Parathyroid adenoma (tissue), 2 donors: ENCODE measurements around the gene LRRC51.
A peak's percentile ranks its signal among the peaks of the same experiment; 100 is the strongest.

ENCODE experiments used
- H2AFZ ChIP-seq: fragments of 300-600 bp; sonication (generic); one replicate; pipeline ENCODE4 v1.7.0; 2017; ENCODE audit warnings: antibody characterized with exemption, mild to moderate bottlenecking
- H3K27ac ChIP-seq: fragments of 300-600 bp; sonication (generic); one replicate; pipeline ENCODE4 v1.7.0; 2017
- H3K27me3 ChIP-seq: fragments of 300-600 bp; sonication (generic); one replicate; pipeline ENCODE4 v1.7.0; 2017; ENCODE audit warnings: low read length; ENCODE audit not compliant: control insufficient read depth, insufficient read depth
- H3K36me3 ChIP-seq: fragments of 300-600 bp; sonication (generic); one replicate; pipeline ENCODE4 v1.7.0; 2017; ENCODE audit warnings: low read length; ENCODE audit not compliant: control insufficient read depth, insufficient read depth
- H3K4me1 ChIP-seq: fragments of 300-600 bp; sonication (generic); one replicate; pipeline ENCODE4 v1.7.0; 2017; ENCODE audit warnings: control low read depth
- H3K4me2 ChIP-seq: fragments of 300-600 bp; sonication (generic); one replicate; pipeline ENCODE4 v1.7.0; 2017; ENCODE audit warnings: low read length
- H3K4me3 ChIP-seq: fragments of 300-600 bp; sonication (generic); one replicate; pipeline ENCODE4 v1.7.0; 2017; ENCODE audit warnings: low read depth, low read length
- H3K79me2 ChIP-seq: fragments of 300-600 bp; sonication (generic); one replicate; pipeline ENCODE4 v1.7.0; 2017; ENCODE audit warnings: control low read depth
- H3K9ac ChIP-seq: fragments of 300-600 bp; sonication (generic); one replicate; pipeline ENCODE4 v1.7.0; 2017; ENCODE audit warnings: mild to moderate bottlenecking
- H3K9me3 ChIP-seq: fragments of 300-600 bp; sonication (generic); one replicate; pipeline ENCODE4 v1.7.0; 2017; ENCODE audit warnings: low read length; ENCODE audit not compliant: control insufficient read depth
- TF ChIP-seq, protein P1 (sequence below): fragments of 300-600 bp; sonication (generic); IDR thresholded peaks from one replicate; pipeline ENCODE4 v1.7.0; 2017; ENCODE audit warnings: antibody characterized with exemption, mild to moderate bottlenecking
- donor health status: primary hyperparathyroidism.

Gene LRRC51

GRCh38 chr11:72102631-72102945 is 21.9 kb downstream of the LRRC51 start:
- Histone ChIP-seq H3K4me3 (peak overlapping the region; percentile 87), H3K79me2 (peaks cover 12% of the 10 kb centered on the region), H3K27me3 (no peaks in the 10 kb centered on the region), H3K36me3 (no peaks in the 10 kb centered on the region), H3K4me2 (peak overlapping the region; percentile 95), H3K27ac (peak overlapping the region; percentile 91), H3K9me3 (no peaks in the 10 kb centered on the region), H3K9ac (peak overlapping the region; percentile 87), H3K4me1 (peaks cover 5% of the 10 kb centered on the region), H2AFZ (peak overlapping the region; percentile 86)
- TF ChIP-seq, protein P1, sequence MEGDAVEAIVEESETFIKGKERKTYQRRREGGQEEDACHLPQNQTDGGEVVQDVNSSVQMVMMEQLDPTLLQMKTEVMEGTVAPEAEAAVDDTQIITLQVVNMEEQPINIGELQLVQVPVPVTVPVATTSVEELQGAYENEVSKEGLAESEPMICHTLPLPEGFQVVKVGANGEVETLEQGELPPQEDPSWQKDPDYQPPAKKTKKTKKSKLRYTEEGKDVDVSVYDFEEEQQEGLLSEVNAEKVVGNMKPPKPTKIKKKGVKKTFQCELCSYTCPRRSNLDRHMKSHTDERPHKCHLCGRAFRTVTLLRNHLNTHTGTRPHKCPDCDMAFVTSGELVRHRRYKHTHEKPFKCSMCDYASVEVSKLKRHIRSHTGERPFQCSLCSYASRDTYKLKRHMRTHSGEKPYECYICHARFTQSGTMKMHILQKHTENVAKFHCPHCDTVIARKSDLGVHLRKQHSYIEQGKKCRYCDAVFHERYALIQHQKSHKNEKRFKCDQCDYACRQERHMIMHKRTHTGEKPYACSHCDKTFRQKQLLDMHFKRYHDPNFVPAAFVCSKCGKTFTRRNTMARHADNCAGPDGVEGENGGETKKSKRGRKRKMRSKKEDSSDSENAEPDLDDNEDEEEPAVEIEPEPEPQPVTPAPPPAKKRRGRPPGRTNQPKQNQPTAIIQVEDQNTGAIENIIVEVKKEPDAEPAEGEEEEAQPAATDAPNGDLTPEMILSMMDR, result no peak

DNA sequence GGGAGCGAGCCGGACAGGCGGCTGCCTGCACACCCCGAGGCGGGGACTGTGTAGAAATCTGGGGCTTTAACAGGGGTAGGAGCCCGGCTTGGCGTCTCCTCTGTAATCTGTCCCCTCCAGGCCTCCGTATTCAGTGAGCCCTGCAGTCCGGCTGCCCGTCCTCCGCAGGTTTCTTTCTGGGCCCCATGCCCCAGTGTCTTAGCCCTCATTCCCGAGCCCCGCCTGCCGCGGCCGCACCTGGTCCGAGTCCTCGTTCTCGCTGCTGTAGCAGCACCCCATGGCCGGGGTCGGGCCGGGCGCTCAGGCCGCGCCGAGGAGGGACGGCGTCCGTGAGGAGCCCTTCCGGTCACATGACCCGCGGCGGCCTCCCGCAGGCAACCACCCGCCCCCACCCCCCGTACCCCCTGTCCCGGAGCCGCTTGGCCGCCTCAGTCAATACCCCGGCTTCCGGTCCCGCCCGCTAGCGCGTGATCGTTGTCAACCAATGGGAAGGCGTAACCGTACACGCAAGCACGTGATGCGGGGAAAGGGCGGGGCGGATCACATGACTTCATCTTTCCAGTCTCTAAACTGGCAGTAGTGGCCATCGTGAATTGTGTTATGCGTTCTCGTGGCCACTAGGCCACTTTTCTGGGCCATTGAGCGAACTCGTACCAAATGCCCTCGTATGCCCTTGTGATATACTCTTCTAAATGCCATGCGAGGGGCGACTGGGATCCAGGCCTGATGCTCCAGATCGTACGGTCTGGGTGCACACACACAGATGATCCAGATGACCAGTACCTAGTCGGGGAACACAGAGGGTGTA is 22.5 kb downstream of the LRRC51 start, which contains the start of gene LAMTOR1:
TSS of gene LAMTOR1 (minus strand) at position 352 of the 808 bp plus-strand sequence. CDS start at position 279, 73 bp downstream.
- Histone ChIP-seq H3K27ac (peak within 1 kb of the TSS; percentile 91), H3K79me2 (peaks cover 12% of the 10 kb centered on the region), H3K9ac (peak within 1 kb of the TSS; percentile 87), H2AFZ (peak within 1 kb of the TSS; percentile 86), H3K4me3 (peak within 1 kb of the TSS; percentile 87), H3K9me3 (no peaks in the 10 kb centered on the region), H3K4me2 (peak within 1 kb of the TSS; percentile 95), H3K27me3 (no peaks in the 10 kb centered on the region), H3K4me1 (peaks cover 5% of the 10 kb centered on the region), H3K36me3 (no peaks in the 10 kb centered on the region)
- TF ChIP-seq, protein P1, result peak; percentile 31

GRCh38 chr11:72103754-72104167 is 23.1 kb downstream of the LRRC51 start:
- peak overlapping the region; percentile 86 for H2AFZ ChIP-seq
- peaks cover 5% of the 10 kb centered on the region for H3K4me1 ChIP-seq
- H3K79me2 ChIP-seq, result peaks cover 12% of the 10 kb centered on the region
- H3K4me2 ChIP-seq, result peak overlapping the region; percentile 89
- peak overlapping the region; percentile 45 for H3K4me3 ChIP-seq
- H3K36me3 ChIP-seq, result no peaks in the 10 kb centered on the region
- H3K27me3 ChIP-seq, result no peaks in the 10 kb centered on the region
- TF ChIP-seq, protein P1, result no peak
- H3K9me3 ChIP-seq, result no peaks in the 10 kb centered on the region
- peak overlapping the region; percentile 91 for H3K27ac ChIP-seq
- no peak overlapping the region for H3K9ac ChIP-seq

GRCh38 chr11:72105888-72106287 is 25.2 kb downstream of the LRRC51 start, which contains the start of gene TOMT:
TOMT (plus strand) TSS chr11:72105924; CDS start chr11:72105952, 28 bp downstream.
- Histone ChIP-seq H3K79me2 (peaks cover 9% of the 10 kb centered on the region), H2AFZ (no peak within 1 kb of the TSS), H3K4me2 (no peak within 1 kb of the TSS), H3K9me3 (no peaks in the 10 kb centered on the region), H3K27me3 (no peaks in the 10 kb centered on the region), H3K36me3 (no peaks in the 10 kb centered on the region), H3K27ac (no peak within 1 kb of the TSS), H3K4me1 (peaks cover 5% of the 10 kb centered on the region), H3K4me3 (no peak within 1 kb of the TSS), H3K9ac (no peak within 1 kb of the TSS)
- TF ChIP-seq, protein P1, result no peak
